A673 (cell line): ENCODE measurements around the gene CCDC57. TPM values are rescaled to one million over a fixed set of nuclear protein-coding genes. Genes with fewer than 3 reads are reported as not detected.

Experiments used
- BruUV-seq: library from RNA; stranded (reverse); fragments of 400-500 nt; replicated peaks from 2 replicates; lab custom pipeline; 2021; lab: Mats Ljungman, UMichigan
- CTCF ChIA-PET: fragments of 300-600 bp; sonication (Branson Sonifier 250); formaldehyde crosslinking; loops from one replicate; lab custom pipeline; 2022; ENCODE audit warnings: antibody characterized with exemption; lab: Charles Lee
- POLR2A ChIA-PET: fragments of 300-600 bp; sonication (Branson Sonifier 250); formaldehyde crosslinking; loops from one replicate; lab custom pipeline; 2022; ENCODE audit warnings: antibody characterized with exemption; ENCODE audit not compliant: low non-redundant PET; lab: Charles Lee
- DNase-seq: peaks from one replicate; pipeline ENCODE4 v3.0.0-alpha.2; 2015; ENCODE audit warnings: low spot score
- H3K27ac ChIP-seq: fragments of 200-600 bp; sonication (generic); 2 replicates; pipeline ENCODE4 v1.5.1; 2016; ENCODE audit warnings: mixed run types, low read depth, mild to moderate bottlenecking, mixed read lengths, antibody characterized with exemption, low read length; ENCODE audit not compliant: poor library complexity, severe bottlenecking
- H3K27me3 ChIP-seq: fragments of 200-600 bp; sonication (generic); replicated peaks from 2 replicates; pipeline ENCODE4 v1.6.1; 2017; ENCODE audit warnings: mixed run types, low read depth, mild to moderate bottlenecking, mixed read lengths, antibody characterized with exemption, low read length; ENCODE audit not compliant: insufficient read depth, poor library complexity
- H3K36me3 ChIP-seq: fragments of 200-600 bp; sonication (generic); 2 replicates; pipeline ENCODE4 v1.6.1; 2016; ENCODE audit warnings: mixed run types, mild to moderate bottlenecking, mixed read lengths, antibody characterized with exemption, low read length; ENCODE audit not compliant: insufficient read depth, poor library complexity, severe bottlenecking
- H3K4me1 ChIP-seq: fragments of 200-600 bp; sonication (generic); 2 replicates; pipeline ENCODE4 v1.6.1; 2017; ENCODE audit warnings: mixed run types, mild to moderate bottlenecking, mixed read lengths, antibody characterized with exemption, low read length; ENCODE audit not compliant: insufficient read depth, poor library complexity, severe bottlenecking
- H3K4me3 ChIP-seq: fragments of 200-600 bp; sonication (generic); 2 replicates; pipeline ENCODE4 v1.5.1; 2016; ENCODE audit warnings: low read depth, mixed run types, mild to moderate bottlenecking, mixed read lengths, low read length; ENCODE audit not compliant: poor library complexity, severe bottlenecking
- H3K9me3 ChIP-seq: fragments of 200-600 bp; sonication (generic); 2 replicates; pipeline ENCODE4 v1.6.1; 2016; ENCODE audit warnings: mixed run types, low read depth, mild to moderate bottlenecking, mixed read lengths, antibody characterized with exemption, low read length; ENCODE audit not compliant: poor library complexity, severe bottlenecking
- CTCF ChIP-seq: fragments of 300-800, 200-600 bp; sonication (generic); conservative IDR thresholded peaks from 2 replicates; pipeline ENCODE4 v1.5.1; 2017; ENCODE audit warnings: low read depth, mild to moderate bottlenecking, antibody characterized with exemption, low read length, moderate library complexity, mixed read lengths
- EZH2 ChIP-seq: fragments of 200-600 bp; sonication (generic); IDR thresholded peaks from 2 replicates; pipeline ENCODE4 v1.6.1; 2017; ENCODE audit warnings: borderline replicate concordance, low read depth, mild to moderate bottlenecking, mixed read lengths, antibody characterized with exemption, low read length; ENCODE audit not compliant: poor library complexity, severe bottlenecking
- intact Hi-C: fragments of 100-400 bp; cut with micrococcal nuclease; formaldehyde crosslinking; loops from one replicate; pipeline ENCODE4 v1.10.0; 2022; ENCODE audit not compliant: unreplicated experiment
- total RNA-seq: library from RNA; stranded (reverse); gene quantifications from 2 replicates; pipeline ENCODE4 v1.2.3, GENCODE V29; 2021

Gene CCDC57
- total RNA-seq, 1 experiment from 2014 or later = 43.6 TPM

- no peak for DNase-seq
- H3K9me3 ChIP-seq = no peaks in the 10 kb centered on the region
- no peak for TF ChIP-seq CTCF
- no peak for TF ChIP-seq EZH2
- intact Hi-C loops = no loop called here
- peak overlapping the region; percentile 31 for H3K4me3 ChIP-seq
- H3K36me3 ChIP-seq = no peaks in the 10 kb centered on the region
- H3K27ac ChIP-seq = no peak overlapping the region
- CTCF ChIA-PET = no interaction called here
- H3K27me3 ChIP-seq = peaks cover 7% of the 10 kb centered on the region
- POLR2A ChIA-PET = no interaction called here
- BruUV-seq = no TSS peak
- H3K4me1 ChIP-seq = peaks cover 22% of the 10 kb centered on the region
These were observed 18.1 kb upstream of the CCDC57 start for GRCh38 chr17:82230609-82231311.

GRCh38 chr17:82229698-82230608 lies 17.3 kb upstream of the CCDC57 start:
- BruUV-seq = no TSS peak
- intact Hi-C loops = no loop called here
- H3K9me3 ChIP-seq = no peaks in the 10 kb centered on the region
- H3K27ac ChIP-seq = no peak overlapping the region
- no peak for TF ChIP-seq CTCF
- TF ChIP-seq EZH2 = no peak
- peaks cover 7% of the 10 kb centered on the region for H3K27me3 ChIP-seq
- peaks cover 20% of the 10 kb centered on the region for H3K4me1 ChIP-seq
- H3K4me3 ChIP-seq = peak overlapping the region; percentile 45
- POLR2A ChIA-PET = no interaction called here
- H3K36me3 ChIP-seq = no peaks in the 10 kb centered on the region
- CTCF ChIA-PET = no interaction called here
- no peak for DNase-seq

- H3K27ac ChIP-seq = no peak within 1 kb of the TSS
- no peaks in the 10 kb centered on the region for H3K36me3 ChIP-seq
- intact Hi-C loops = no loop called here
- no TSS peak for BruUV-seq
- peak within 1 kb of the TSS; percentile 45 for H3K4me3 ChIP-seq
- CTCF ChIA-PET = no interaction called here
- POLR2A ChIA-PET = no interaction called here
- H3K4me1 ChIP-seq = peaks cover 20% of the 10 kb centered on the region
- no peaks in the 10 kb centered on the region for H3K9me3 ChIP-seq
- DNase-seq = no peak
- peaks cover 7% of the 10 kb centered on the region for H3K27me3 ChIP-seq
- no peak for TF ChIP-seq CTCF
- TF ChIP-seq EZH2 = no peak
These were observed 16.4 kb upstream of the CCDC57 start, which contains the start of gene SLC16A3 for GRCh38 chr17:82228842-82229697. Gene SLC16A3, plus strand, starts transcription at chr17:82229042. Its CDS starts 6,967 bp downstream, at chr17:82236009.
